ENCODE measurements around the gene CFAP65.

CFAP65 gene

DNA sequence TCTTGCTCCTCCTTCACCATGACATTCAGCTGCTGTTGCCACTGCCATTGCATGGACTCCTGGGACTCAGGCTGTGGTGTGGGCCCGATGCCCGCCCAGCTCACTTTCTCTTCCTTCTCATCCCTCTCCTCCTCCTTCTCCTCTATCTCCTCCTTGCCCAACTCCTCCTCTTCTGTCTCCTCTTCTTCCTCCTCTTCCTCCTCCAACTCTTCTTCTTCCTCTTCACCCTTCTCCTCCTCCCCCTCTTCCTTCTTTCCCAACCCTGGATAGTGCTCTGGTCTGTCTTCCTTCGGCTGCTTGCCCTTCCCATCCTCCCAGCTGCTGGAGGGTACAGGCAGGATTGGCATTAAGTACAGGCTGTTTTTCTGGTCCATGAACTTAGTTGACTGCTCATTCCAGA lies 37.3 kb downstream of the CFAP65 start:
- no peak overlapping the region for H3K27ac ChIP-seq (ENCODE audit: low read depth, low read length)
- no peaks in the 10 kb centered on the region for H3K36me3 ChIP-seq (ENCODE audit: insufficient read depth, low read length)
- no peak overlapping the region for H3K4me3 ChIP-seq (ENCODE audit: low read length)
- H3K27me3 ChIP-seq (ENCODE audit: insufficient read depth, low read length), result peaks cover 92% of the 10 kb centered on the region
- peaks cover 12% of the 10 kb centered on the region; the same call in 1 of the 2 replicates for H3K4me1 ChIP-seq (ENCODE audit: insufficient read depth, low read length)
- WGBS, result 82% methylated on average over 3 of the region's 3 CpGs
- no peak overlapping the region for H3K9ac ChIP-seq (ENCODE audit: low read depth, low read length)
- H3K9me3 ChIP-seq (ENCODE audit: insufficient read depth, low read depth, low read length), result no peaks in the 10 kb centered on the region

DNA sequence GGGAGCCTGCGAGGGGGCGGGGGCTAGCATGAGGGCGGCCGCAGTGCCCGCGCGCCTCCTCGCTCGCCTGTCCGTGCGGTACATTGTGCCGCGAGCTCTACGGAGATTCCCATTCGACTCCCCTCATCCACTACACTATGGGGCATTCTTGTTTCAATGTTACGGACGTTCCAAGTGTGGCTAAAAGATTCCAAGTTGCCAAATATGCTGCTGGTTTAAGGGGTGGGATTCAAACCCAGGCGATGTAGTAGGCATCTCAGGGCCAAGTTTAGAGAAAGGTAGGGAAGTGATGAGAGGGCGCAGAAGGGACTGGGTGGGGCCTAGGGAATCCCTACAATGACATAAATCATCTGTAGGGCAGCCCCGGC lies 38.1 kb downstream of the CFAP65 start:
- peaks cover 93% of the 10 kb centered on the region for H3K27me3 ChIP-seq (ENCODE audit: insufficient read depth, low read length)

DNA sequence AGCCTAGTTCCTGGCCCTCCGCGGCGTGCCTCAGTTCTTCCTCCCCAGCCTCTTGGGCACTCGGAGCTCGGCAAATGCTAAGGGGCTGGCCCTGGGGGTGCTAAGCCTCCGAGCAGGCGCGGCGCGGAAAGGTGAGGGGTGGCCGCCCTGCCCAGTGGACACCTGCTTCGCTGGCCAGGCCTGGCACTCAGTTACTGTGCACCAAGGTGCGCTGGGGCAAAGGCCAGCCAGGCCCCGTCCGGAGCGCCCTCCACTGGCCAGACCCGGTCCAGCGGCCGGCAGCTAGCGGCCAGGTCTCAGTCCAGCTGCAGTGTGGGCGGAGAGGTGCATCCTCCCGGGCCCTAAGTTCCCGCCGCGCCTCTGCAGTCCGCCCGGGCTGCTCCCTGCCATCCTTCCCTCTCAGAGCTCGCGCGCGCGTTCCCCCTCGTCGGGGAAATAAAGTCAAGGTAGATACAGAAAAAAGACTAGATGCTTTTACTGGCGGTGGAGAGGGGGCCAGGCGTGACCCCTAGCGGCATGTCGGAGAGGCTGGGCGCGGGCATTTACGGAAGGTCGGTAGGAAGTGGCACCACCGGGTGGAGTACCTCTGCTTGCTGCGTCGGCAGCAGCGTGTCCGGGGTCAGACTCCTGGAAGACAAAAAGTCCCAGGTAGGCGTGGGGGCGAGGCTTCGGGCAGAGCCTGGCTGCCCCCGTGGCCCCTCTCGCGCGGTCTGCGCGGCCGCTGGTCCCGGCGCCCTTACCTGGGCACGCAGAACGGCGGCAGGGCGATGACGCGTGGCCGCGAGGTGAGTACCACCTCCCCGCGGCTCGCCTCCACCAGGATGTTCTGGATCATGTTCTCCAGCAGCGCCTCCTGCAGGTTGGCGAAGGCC lies 38.7 kb downstream of the CFAP65 start:
- H3K27ac ChIP-seq (ENCODE audit: low read depth, low read length), result no peak overlapping the region
- H3K27me3 ChIP-seq (ENCODE audit: insufficient read depth, low read length), result peaks cover 99% of the 10 kb centered on the region
- WGBS, result 1% methylated on average over 72 of the region's 72 CpGs
- H3K36me3 ChIP-seq (ENCODE audit: insufficient read depth, low read length), result no peaks in the 10 kb centered on the region
- no peaks in the 10 kb centered on the region for H3K9me3 ChIP-seq (ENCODE audit: insufficient read depth, low read depth, low read length)
- peaks cover 18% of the 10 kb centered on the region; the same call in 1 of the 2 replicates for H3K4me1 ChIP-seq (ENCODE audit: insufficient read depth, low read length)
- H3K4me3 ChIP-seq (ENCODE audit: low read length), result peak overlapping the region; percentile 57
- H3K9ac ChIP-seq (ENCODE audit: low read depth, low read length), result no peak overlapping the region

More for the DNA sequence above, 38.1 kb downstream of the CFAP65 start:
- H3K9me3 ChIP-seq (ENCODE audit: insufficient read depth, low read depth, low read length), result no peaks in the 10 kb centered on the region
- H3K4me3 ChIP-seq (ENCODE audit: low read length), result peak overlapping the region; percentile 57
- no peaks in the 10 kb centered on the region for H3K36me3 ChIP-seq (ENCODE audit: insufficient read depth, low read length)
- H3K9ac ChIP-seq (ENCODE audit: low read depth, low read length), result no peak overlapping the region
- H3K27ac ChIP-seq (ENCODE audit: low read depth, low read length), result no peak overlapping the region
- peaks cover 17% of the 10 kb centered on the region; the same call in 1 of the 2 replicates for H3K4me1 ChIP-seq (ENCODE audit: insufficient read depth, low read length)
- 7% methylated on average over 20 of the region's 20 CpGs for WGBS

GRCh38 chr2:219001577-219002394 lies 39.5 kb downstream of the CFAP65 start:
- Histone ChIP-seq H3K4me1 (ENCODE audit: insufficient read depth, low read length) (peaks cover 18% of the 10 kb centered on the region; the same call in 1 of the 2 replicates), H3K9ac (ENCODE audit: low read depth, low read length) (no peak overlapping the region), H3K27ac (ENCODE audit: low read depth, low read length) (no peak overlapping the region), H3K4me3 (ENCODE audit: low read length) (peak overlapping the region; percentile 57), H3K27me3 (ENCODE audit: insufficient read depth, low read length) (peaks cover 100% of the 10 kb centered on the region), H3K9me3 (ENCODE audit: insufficient read depth, low read depth, low read length) (no peaks in the 10 kb centered on the region), H3K36me3 (ENCODE audit: insufficient read depth, low read length) (no peaks in the 10 kb centered on the region)
- 3% methylated on average over 67 of the region's 70 CpGs for WGBS

GRCh38 chr2:219001100-219001576 lies 40.2 kb downstream of the CFAP65 start:
- Histone ChIP-seq H3K4me3 (ENCODE audit: low read length) (peak overlapping the region; percentile 37), H3K27ac (ENCODE audit: low read depth, low read length) (no peak overlapping the region)

GRCh38 chr2:219000569-219000960 lies 40.8 kb downstream of the CFAP65 start:
- H3K27ac ChIP-seq (ENCODE audit: low read depth, low read length), result no peak overlapping the region
- H3K4me3 ChIP-seq (ENCODE audit: low read length), result no peak overlapping the region; the same call in 1 of the 2 replicates
- no peaks in the 10 kb centered on the region for H3K9me3 ChIP-seq (ENCODE audit: insufficient read depth, low read depth, low read length)
- H3K36me3 ChIP-seq (ENCODE audit: insufficient read depth, low read length), result no peaks in the 10 kb centered on the region
- no peak overlapping the region for H3K9ac ChIP-seq (ENCODE audit: low read depth, low read length)
- peaks cover 18% of the 10 kb centered on the region; the same call in 1 of the 2 replicates for H3K4me1 ChIP-seq (ENCODE audit: insufficient read depth, low read length)
- WGBS, result 17% methylated on average over 6 of the region's 8 CpGs
- peaks cover 100% of the 10 kb centered on the region for H3K27me3 ChIP-seq (ENCODE audit: insufficient read depth, low read length)

More at GRCh38 chr2:219001100-219001576, 40.2 kb downstream of the CFAP65 start:
- Histone ChIP-seq H3K4me1 (ENCODE audit: insufficient read depth, low read length) (peaks cover 18% of the 10 kb centered on the region; the same call in 1 of the 2 replicates), H3K9me3 (ENCODE audit: insufficient read depth, low read depth, low read length) (no peaks in the 10 kb centered on the region), H3K27me3 (ENCODE audit: insufficient read depth, low read length) (peaks cover 100% of the 10 kb centered on the region), H3K9ac (ENCODE audit: low read depth, low read length) (no peak overlapping the region), H3K36me3 (ENCODE audit: insufficient read depth, low read length) (no peaks in the 10 kb centered on the region)
- WGBS, result 6% methylated on average over 26 of the region's 26 CpGs

- peaks cover 18% of the 10 kb centered on the region; the same call in 1 of the 2 replicates for H3K4me1 ChIP-seq (ENCODE audit: insufficient read depth, low read length)
- H3K27me3 ChIP-seq (ENCODE audit: insufficient read depth, low read length), result peaks cover 100% of the 10 kb centered on the region
- no peaks in the 10 kb centered on the region for H3K9me3 ChIP-seq (ENCODE audit: insufficient read depth, low read depth, low read length)
- 4% methylated on average over 8 of the region's 9 CpGs for WGBS
- no peak overlapping the region for H3K9ac ChIP-seq (ENCODE audit: low read depth, low read length)
- peak overlapping the region; percentile 5; the same call in 1 of the 2 replicates for H3K4me3 ChIP-seq (ENCODE audit: low read length)
- no peak overlapping the region for H3K27ac ChIP-seq (ENCODE audit: low read depth, low read length)
- H3K36me3 ChIP-seq (ENCODE audit: insufficient read depth, low read length), result no peaks in the 10 kb centered on the region
These were observed 41.3 kb downstream of the CFAP65 start for GRCh38 chr2:218999881-219000568.

DNA sequence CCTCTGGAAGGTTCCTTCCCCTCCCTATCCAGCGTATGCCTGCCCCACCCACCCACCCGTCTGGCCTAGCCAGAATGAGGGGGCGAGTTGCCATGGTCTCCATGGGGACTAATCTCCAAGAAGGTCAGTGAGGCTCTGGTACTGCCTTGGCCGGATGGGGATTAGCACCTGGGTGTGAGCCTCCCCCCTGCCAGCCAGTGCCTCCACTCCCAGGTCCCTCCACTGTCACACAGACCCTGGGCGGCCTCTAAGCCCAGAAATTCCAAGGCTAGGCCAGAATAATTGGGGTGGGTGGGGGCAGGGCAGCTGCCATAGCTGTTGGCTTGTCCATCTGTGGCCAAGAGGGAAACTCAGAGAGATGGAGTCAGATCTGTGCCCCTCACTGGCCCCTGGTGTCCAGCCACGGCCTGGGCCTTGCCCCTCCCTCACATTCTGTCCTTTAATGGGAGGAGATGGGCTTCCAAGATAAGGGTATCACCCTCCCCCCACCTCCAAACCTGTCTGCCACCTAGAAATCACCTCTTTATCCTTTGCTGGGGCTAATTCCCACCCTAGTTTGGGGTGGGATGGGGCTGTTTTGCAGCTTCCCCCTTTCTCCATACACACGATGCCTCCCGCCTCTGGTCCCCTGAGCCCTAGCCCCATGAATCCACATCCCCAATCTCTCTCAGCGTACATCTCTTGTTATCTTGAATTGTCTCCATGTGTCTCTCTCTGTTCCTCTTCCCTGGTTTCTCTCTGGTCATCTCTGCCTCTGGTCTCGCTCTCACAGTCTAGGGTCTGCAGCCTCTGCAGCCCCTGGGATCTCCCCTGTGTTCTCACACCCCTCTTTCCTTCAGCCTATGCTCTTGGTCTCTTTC lies 42.1 kb downstream of the CFAP65 start:
- peaks cover 19% of the 10 kb centered on the region; the same call in 1 of the 2 replicates for H3K4me1 ChIP-seq (ENCODE audit: insufficient read depth, low read length)
- no peaks in the 10 kb centered on the region for H3K36me3 ChIP-seq (ENCODE audit: insufficient read depth, low read length)
- H3K27me3 ChIP-seq (ENCODE audit: insufficient read depth, low read length), result peaks cover 100% of the 10 kb centered on the region
- H3K9me3 ChIP-seq (ENCODE audit: insufficient read depth, low read depth, low read length), result no peaks in the 10 kb centered on the region
- H3K27ac ChIP-seq (ENCODE audit: low read depth, low read length), result no peak overlapping the region
- 24% methylated on average over 8 of the region's 10 CpGs for WGBS
- peak overlapping the region; percentile 5; the same call in 1 of the 2 replicates for H3K4me3 ChIP-seq (ENCODE audit: low read length)
- H3K9ac ChIP-seq (ENCODE audit: low read depth, low read length), result no peak overlapping the region

GRCh38 chr2:218998414-218999002 lies 42.8 kb downstream of the CFAP65 start:
- no peak overlapping the region for H3K27ac ChIP-seq (ENCODE audit: low read depth, low read length)

More at GRCh38 chr2:218998414-218999002, 42.8 kb downstream of the CFAP65 start:
- Histone ChIP-seq H3K9ac (ENCODE audit: low read depth, low read length) (no peak overlapping the region), H3K27me3 (ENCODE audit: insufficient read depth, low read length) (peaks cover 100% of the 10 kb centered on the region), H3K36me3 (ENCODE audit: insufficient read depth, low read length) (no peaks in the 10 kb centered on the region), H3K4me1 (ENCODE audit: insufficient read depth, low read length) (peaks cover 26% of the 10 kb centered on the region; the same call in 1 of the 2 replicates), H3K4me3 (ENCODE audit: low read length) (no peak overlapping the region), H3K9me3 (ENCODE audit: insufficient read depth, low read depth, low read length) (no peaks in the 10 kb centered on the region)
- WGBS, result 76% methylated on average over 10 of the region's 12 CpGs
